ENCODE results near the gene CABCOCO1.

DNA sequence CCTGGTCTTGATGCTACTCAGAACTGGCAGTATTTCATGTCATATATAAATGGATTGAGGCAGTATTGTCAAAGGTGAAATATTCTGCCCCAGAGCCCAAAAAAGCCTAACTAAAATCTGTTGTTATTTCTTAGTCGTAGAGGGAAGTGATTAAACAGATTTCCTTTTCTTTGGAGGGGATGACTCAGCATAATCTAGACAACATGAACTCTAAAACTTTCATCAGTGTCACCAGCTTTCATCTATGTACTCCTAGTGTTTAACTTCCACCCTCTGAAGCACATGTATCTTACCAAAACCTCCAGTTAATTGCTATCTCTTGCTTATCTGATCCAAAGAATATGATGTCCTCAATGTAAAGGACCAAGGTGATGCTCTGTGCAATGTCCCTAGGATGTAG is 141.7 kb downstream of the CABCOCO1 start:
- TF ChIP-seq CTCF (IDR thresholded peaks at IDR 0.05) (no peak), POLR2A (IDR thresholded peaks at IDR 0.05) (no peak)

Measured in heart left ventricle (tissue), 13 donors.